Sigmoid colon (tissue), 7 donors: ENCODE data around the gene COG5. TPM values are rescaled to one million over a fixed set of nuclear protein-coding genes. Genes with fewer than 3 reads are reported as not detected.

Source experiments
- DNase-seq: peaks from one replicate; pipeline ENCODE4 v3.0.0-alpha.2; 2019
- H3K27ac ChIP-seq, 4 donors: fragments of 200-600 bp; sonication (generic); one replicate each; pipeline ENCODE4 v1.5.1; 2016 to 2019; ENCODE audit warnings: mild to moderate bottlenecking in 1 of 4
- H3K27me3 ChIP-seq, 3 donors: fragments of 200-600 bp; sonication (generic); one replicate each; pipeline ENCODE4 v1.5.1; 2019; ENCODE audit warnings: mild to moderate bottlenecking in 1 of 3
- H3K36me3 ChIP-seq, 4 donors: fragments of 200-600 bp; sonication (generic); one replicate each; pipeline ENCODE4 v1.5.1; 2016 to 2019
- H3K4me1 ChIP-seq, 4 donors: fragments of 200-600 bp; sonication (generic); one replicate each; pipeline ENCODE4 v1.5.1; 2017 to 2019
- H3K4me3 ChIP-seq, 4 donors: fragments of 200-600 bp; sonication (generic); one replicate each; pipeline ENCODE4 v1.5.1; 2017 to 2019; ENCODE audit warnings: mild to moderate bottlenecking in 2 of 4, moderate library complexity in 1 of 4
- H3K9me3 ChIP-seq, 4 donors: fragments of 200-600 bp in 3 of 4; sonication (generic) in 3 of 4; one replicate each; pipeline versions ENCODE4 v1.5.1 to v1.6.1; 2013 to 2019
- CTCF ChIP-seq, 4 experiments: fragments of 450-650 bp in 3 of 4; fragments of 200-600 bp in 1 of 4; IDR thresholded peaks; one replicate each; pipeline ENCODE4 v1.5.1; 2016 to 2019; ENCODE audit warnings: antibody characterized with exemption in 4 of 4, mild to moderate bottlenecking in 3 of 4, moderate library complexity in 2 of 4
- EP300 ChIP-seq, 4 donors: sonication (generic); formaldehyde crosslinking; IDR thresholded peaks; one replicate each; pipeline ENCODE4 v1.6.1; 2017; ENCODE audit warnings: antibody characterized with exemption in 4 of 4
- POLR2A ChIP-seq, 2 donors: fragments of 450-650 bp; IDR thresholded peaks; one replicate each; pipeline ENCODE4 v1.6.1; 2016; ENCODE audit warnings: antibody characterized with exemption in 2 of 2, mild to moderate bottlenecking in 2 of 2, moderate library complexity in 2 of 2
- POLR2AphosphoS5 ChIP-seq, 4 donors: sonication (generic); formaldehyde crosslinking; IDR thresholded peaks; one replicate each; pipeline ENCODE4 v1.6.1; 2017; ENCODE audit warnings: antibody characterized with exemption in 4 of 4
- WGBS, 2 donors: extraction: QIAGEN DNeasy Blood & Tissue Kit; methylation state at CpG; one replicate each; pipeline ENCODE4 v1.1.7; 2013; 5-methylcytosine and 5-hydroxymethylcytosine counted together
- intact Hi-C: fragments of 100-400 bp; cut with DNase I; formaldehyde crosslinking; loops from one replicate; pipeline ENCODE4 v1.15.1; 2023
- polyA plus RNA-seq, 3 donors: library from polyadenylated mRNA; stranded (reverse); fragments of 200-250 nt; gene quantifications; one replicate each; pipeline ENCODE4 v1.2.3, GENCODE V29; 2013
- total RNA-seq, 4 donors: library from RNA; depleted of rRNA; stranded (reverse); fragments of >200 nt; gene quantifications; one replicate each; pipeline ENCODE4 v1.1.0, GENCODE V29; 2016
- donor health status: healthy with polysubstance abuse.
- donor health status: Bipolar disorder and iron deficiency.
- donor health status: healthy.

COG5 gene
- total and polyA plus RNA-seq, 7 donors, result 11.0 to 73.4 (median 27.6) TPM

GRCh38 chr7:107593025-107593410 lies 29.3 kb upstream of the COG5 start:
- Histone ChIP-seq H3K27me3 (no peaks in the 10 kb centered on the region), H3K4me1 (peaks cover 0 to 59% (median 32%) of the 10 kb centered on the region in 4 donors), H3K36me3 (peaks cover 0 to 24% (median 2%) of the 10 kb centered on the region in 4 donors), H3K4me3 (no peak overlapping the region), H3K9me3 (no peaks in the 10 kb centered on the region), H3K27ac (peak overlapping the region in 2 of 4 donors; percentile 60 to 81)
- intact Hi-C loops, result loop anchor here (10.0 kb wide), 1 partner anchor 128 kb away; no protein-coding TSS in a partner anchor
- DNase-seq, result no peak
- TF ChIP-seq EP300 (IDR thresholded peaks at IDR 0.05) (no peak), CTCF (IDR thresholded peaks at IDR 0.05) (no peak), POLR2AphosphoS5 (IDR thresholded peaks at IDR 0.05) (no peak), POLR2A (IDR thresholded peaks at IDR 0.05) (no peak)
- 92 to 93% methylated on average over 1 of the region's 1 CpG for WGBS, 2 donors

GRCh38 chr7:107592361-107593024 lies 28.8 kb upstream of the COG5 start:
- Histone ChIP-seq H3K9me3 (no peaks in the 10 kb centered on the region), H3K36me3 (peaks cover 0 to 24% (median 2%) of the 10 kb centered on the region in 4 donors), H3K27me3 (no peaks in the 10 kb centered on the region), H3K4me1 (peaks cover 0 to 59% (median 32%) of the 10 kb centered on the region in 4 donors), H3K27ac (peak overlapping the region in 2 of 4 donors; percentile 60 to 81), H3K4me3 (no peak overlapping the region)
- TF ChIP-seq POLR2A (IDR thresholded peaks at IDR 0.05), result no peak
- TF ChIP-seq POLR2AphosphoS5 (IDR thresholded peaks at IDR 0.05), result peak in 3 of 4 donors; percentile 58 to 63 (median 59)
- DNase-seq, result no peak
- 95 to 96% methylated on average over 5 of the region's 5 CpGs for WGBS, 2 donors
- intact Hi-C loops, result loop anchor here (10.0 kb wide), 1 partner anchor 128 kb away; no protein-coding TSS in a partner anchor

GRCh38 chr7:107591421-107591820 lies 27.7 kb upstream of the COG5 start:
- Histone ChIP-seq H3K27ac (peak overlapping the region in 2 of 4 donors; percentile 60 to 81), H3K27me3 (no peaks in the 10 kb centered on the region), H3K9me3 (no peaks in the 10 kb centered on the region), H3K4me3 (no peak overlapping the region), H3K36me3 (peaks cover 0 to 15% (median 2%) of the 10 kb centered on the region in 4 donors), H3K4me1 (peaks cover 0 to 59% (median 32%) of the 10 kb centered on the region in 4 donors)
- TF ChIP-seq EP300 (IDR thresholded peaks at IDR 0.05), result no peak
- TF ChIP-seq CTCF (IDR thresholded peaks at IDR 0.05), result no peak
- no peak for TF ChIP-seq POLR2A (IDR thresholded peaks at IDR 0.05)
- TF ChIP-seq POLR2AphosphoS5 (IDR thresholded peaks at IDR 0.05), result no peak
- WGBS, 2 donors, result 87 to 95% methylated on average over 3 of the region's 3 CpGs
- DNase-seq, result no peak
- intact Hi-C loops, result loop anchor here (10.0 kb wide), 1 partner anchor 127 kb away; no protein-coding TSS in a partner anchor

- H3K4me1 ChIP-seq, result peaks cover 0 to 44% (median 23%) of the 10 kb centered on the region in 4 donors
- H3K36me3 ChIP-seq, result peaks cover 0 to 27% (median 2%) of the 10 kb centered on the region in 4 donors
- H3K27ac ChIP-seq, result no peak overlapping the region
- no peak overlapping the region for H3K4me3 ChIP-seq
- no peaks in the 10 kb centered on the region for H3K9me3 ChIP-seq
- H3K27me3 ChIP-seq, result no peaks in the 10 kb centered on the region
- no peak for DNase-seq
- intact Hi-C loops, result no loop called here
- TF ChIP-seq EP300 (IDR thresholded peaks at IDR 0.05) (no peak), POLR2A (IDR thresholded peaks at IDR 0.05) (no peak), CTCF (IDR thresholded peaks at IDR 0.05) (no peak), POLR2AphosphoS5 (IDR thresholded peaks at IDR 0.05) (no peak)
- WGBS, 2 donors, result 94 to 96% methylated on average over 5 of the region's 5 CpGs
These were observed 24.9 kb upstream of the COG5 start for GRCh38 chr7:107588529-107589130.

- TF ChIP-seq EP300 (IDR thresholded peaks at IDR 0.05) (no peak), CTCF (IDR thresholded peaks at IDR 0.05) (no peak), POLR2AphosphoS5 (IDR thresholded peaks at IDR 0.05) (no peak), POLR2A (IDR thresholded peaks at IDR 0.05) (no peak)
- intact Hi-C loops, result loop anchor here (5.0 kb wide), 2 partner anchors 143 to 293 kb away; no protein-coding TSS in a partner anchor
- Histone ChIP-seq H3K9me3 (no peaks in the 10 kb centered on the region), H3K4me3 (no peak overlapping the region), H3K27me3 (no peaks in the 10 kb centered on the region), H3K4me1 (peaks cover 0 to 38% (median 26%) of the 10 kb centered on the region in 4 donors), H3K27ac (no peak overlapping the region), H3K36me3 (peaks cover 0 to 28% (median 2%) of the 10 kb centered on the region in 4 donors)
- DNase-seq, result no peak
- 67 to 74% methylated on average over 2 of the region's 2 CpGs for WGBS, 2 donors
These were observed 21.0 kb upstream of the COG5 start for GRCh38 chr7:107584716-107585115.
